ENCODE results near the gene MAGOHB. TPM values are rescaled to one million over a fixed set of nuclear protein-coding genes. Genes with fewer than 3 reads are reported as not detected.
"Not testable (repeated sequence)": the region's sequence is repeated elsewhere in the genome, so short reads cannot be mapped to it uniquely, and the experiment has no call there.

Gene MAGOHB
- total RNA-seq, 1 donor from 2014 or later = 21.7 TPM

DNA sequence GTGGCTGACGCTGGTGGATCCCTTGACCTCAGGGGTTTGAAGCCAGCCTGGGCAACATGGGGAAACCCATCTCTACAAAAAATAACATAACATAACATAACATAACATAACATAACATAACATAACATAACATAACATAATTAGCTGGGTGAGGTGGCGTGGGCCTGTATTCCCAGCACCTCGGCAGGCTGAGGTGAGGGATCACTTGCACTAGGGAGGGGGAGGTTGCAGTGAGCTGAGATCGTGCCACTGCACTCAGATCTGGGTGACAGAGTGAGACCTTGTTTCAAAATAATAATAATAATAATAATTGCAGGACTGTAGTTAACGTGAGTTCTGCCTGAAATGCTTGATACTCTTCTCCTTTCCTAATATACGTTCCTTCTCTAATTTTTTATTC is 1.3 kb downstream of the MAGOHB start:
- peak overlapping the region; percentile 84 for H3K4me3 ChIP-seq (ENCODE audit: low read depth, low read length)
- DNase-seq (ENCODE audit: low read depth) = no peak
- no peaks in the 10 kb centered on the region for H3K36me3 ChIP-seq (ENCODE audit: control insufficient read depth, insufficient read depth, low read length)
- TF ChIP-seq, protein P1, sequence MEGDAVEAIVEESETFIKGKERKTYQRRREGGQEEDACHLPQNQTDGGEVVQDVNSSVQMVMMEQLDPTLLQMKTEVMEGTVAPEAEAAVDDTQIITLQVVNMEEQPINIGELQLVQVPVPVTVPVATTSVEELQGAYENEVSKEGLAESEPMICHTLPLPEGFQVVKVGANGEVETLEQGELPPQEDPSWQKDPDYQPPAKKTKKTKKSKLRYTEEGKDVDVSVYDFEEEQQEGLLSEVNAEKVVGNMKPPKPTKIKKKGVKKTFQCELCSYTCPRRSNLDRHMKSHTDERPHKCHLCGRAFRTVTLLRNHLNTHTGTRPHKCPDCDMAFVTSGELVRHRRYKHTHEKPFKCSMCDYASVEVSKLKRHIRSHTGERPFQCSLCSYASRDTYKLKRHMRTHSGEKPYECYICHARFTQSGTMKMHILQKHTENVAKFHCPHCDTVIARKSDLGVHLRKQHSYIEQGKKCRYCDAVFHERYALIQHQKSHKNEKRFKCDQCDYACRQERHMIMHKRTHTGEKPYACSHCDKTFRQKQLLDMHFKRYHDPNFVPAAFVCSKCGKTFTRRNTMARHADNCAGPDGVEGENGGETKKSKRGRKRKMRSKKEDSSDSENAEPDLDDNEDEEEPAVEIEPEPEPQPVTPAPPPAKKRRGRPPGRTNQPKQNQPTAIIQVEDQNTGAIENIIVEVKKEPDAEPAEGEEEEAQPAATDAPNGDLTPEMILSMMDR (IDR thresholded peaks at IDR 0.05; ENCODE audit: insufficient read depth, low read length, poor library complexity, severe bottlenecking) = no peak
- H3K27me3 ChIP-seq (ENCODE audit: control insufficient read depth, insufficient read depth, low read length) = no peaks in the 10 kb centered on the region

DNA sequence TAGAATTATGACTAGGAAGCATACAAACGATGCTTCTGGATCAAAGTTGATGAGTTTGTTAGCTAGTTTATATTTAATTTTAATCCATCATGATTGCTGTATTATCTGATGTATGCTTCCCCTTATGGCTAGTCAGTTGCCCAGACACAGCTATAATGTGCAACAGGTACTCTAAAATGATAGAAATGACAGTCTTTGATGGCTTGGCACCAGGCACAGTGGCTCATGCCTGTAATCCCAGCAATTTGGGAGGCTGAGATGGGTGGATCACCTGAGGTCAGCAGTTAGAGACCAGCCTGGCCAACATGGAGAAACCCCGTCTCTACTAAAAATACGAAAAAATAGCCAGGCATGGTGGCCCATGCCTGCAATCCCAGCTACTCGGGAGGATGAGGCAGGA is 2.2 kb downstream of the MAGOHB start:
- not testable (repeated sequence) for H3K36me3 ChIP-seq (ENCODE audit: control insufficient read depth, insufficient read depth, low read length); H3K4me3 ChIP-seq (ENCODE audit: low read depth, low read length); DNase-seq (ENCODE audit: low read depth); H3K27me3 ChIP-seq (ENCODE audit: control insufficient read depth, insufficient read depth, low read length)

DNA sequence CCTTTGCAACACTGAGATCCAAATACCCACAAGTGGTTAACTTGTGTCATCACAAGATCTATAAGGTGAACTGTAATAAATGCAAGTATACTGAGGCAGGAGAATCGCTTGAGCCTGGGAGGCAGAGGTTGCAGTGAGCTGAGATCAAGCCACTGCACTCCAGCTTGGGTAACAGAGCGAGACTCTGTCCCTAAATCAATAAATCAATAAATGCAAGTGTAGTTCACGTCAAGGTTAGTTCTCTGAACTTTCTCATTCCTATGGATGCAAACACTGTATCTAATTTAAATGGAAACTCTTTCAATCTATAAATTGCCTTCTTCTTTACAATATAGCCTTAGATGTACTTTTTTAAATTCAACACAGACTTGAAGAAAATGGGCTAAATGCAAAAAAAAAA is 3.2 kb downstream of the MAGOHB start:
- H3K4me3 ChIP-seq (ENCODE audit: low read depth, low read length) = no peak overlapping the region
- TF ChIP-seq, protein P1 (IDR thresholded peaks at IDR 0.05; ENCODE audit: insufficient read depth, low read length, poor library complexity, severe bottlenecking) = no peak
- H3K27me3 ChIP-seq (ENCODE audit: control insufficient read depth, insufficient read depth, low read length) = no peaks in the 10 kb centered on the region
- no peaks in the 10 kb centered on the region for H3K36me3 ChIP-seq (ENCODE audit: control insufficient read depth, insufficient read depth, low read length)
- no peak for DNase-seq (ENCODE audit: low read depth)

DNA sequence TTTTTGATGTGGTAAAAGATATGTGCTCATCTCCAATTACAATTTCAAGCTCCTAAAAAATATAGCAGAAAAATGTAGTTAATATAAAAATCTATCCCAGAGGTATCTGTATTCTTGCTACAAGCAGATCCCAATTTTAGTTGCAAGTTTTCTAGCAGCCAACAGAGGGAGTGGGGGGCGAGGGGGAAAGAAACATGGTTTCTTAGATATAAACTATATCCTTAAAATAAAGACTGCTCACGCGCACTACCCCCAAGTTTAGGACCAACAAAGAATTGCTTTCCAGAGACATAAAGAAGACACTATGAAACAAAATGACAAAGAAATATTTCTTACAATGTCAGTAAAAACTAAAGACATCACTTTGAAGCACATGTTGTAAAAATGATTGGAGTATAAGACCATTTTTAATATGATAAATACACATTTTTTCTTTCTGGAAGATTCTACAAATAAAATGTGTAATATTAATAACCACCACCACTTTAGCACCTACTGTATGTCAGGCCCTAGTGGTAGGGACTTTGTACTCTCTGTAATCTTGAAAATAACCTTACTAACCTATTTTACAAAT is 5.4 kb downstream of the MAGOHB start:
- no peak for DNase-seq (ENCODE audit: low read depth)
- no peaks in the 10 kb centered on the region for H3K36me3 ChIP-seq (ENCODE audit: control insufficient read depth, insufficient read depth, low read length)
- TF ChIP-seq, protein P1 (IDR thresholded peaks at IDR 0.05; ENCODE audit: insufficient read depth, low read length, poor library complexity, severe bottlenecking) = peak; percentile 36

DNA sequence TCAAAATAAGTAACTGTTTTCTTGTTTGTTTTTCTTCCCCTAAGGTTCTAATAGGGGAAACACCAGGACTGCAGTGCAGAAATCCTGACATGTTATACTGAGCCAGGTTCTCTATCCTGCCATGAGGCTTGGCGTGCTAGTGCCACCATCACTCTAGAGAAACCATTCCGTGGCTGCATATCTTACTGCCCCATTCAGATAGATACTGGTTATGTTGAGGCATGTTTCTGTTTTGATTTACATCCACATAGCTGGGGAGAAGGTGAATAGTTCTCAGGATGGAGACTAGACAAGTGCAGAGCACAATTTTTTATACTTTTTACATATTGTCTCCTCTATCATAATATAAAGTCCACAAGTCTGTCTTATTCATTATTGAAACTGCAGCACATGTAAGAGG is 11.5 kb downstream of the MAGOHB start:
- H3K36me3 ChIP-seq (ENCODE audit: control insufficient read depth, insufficient read depth, low read length) = no peaks in the 10 kb centered on the region
- DNase-seq (ENCODE audit: low read depth) = no peak
- H3K4me3 ChIP-seq (ENCODE audit: low read depth, low read length) = no peak overlapping the region
- TF ChIP-seq, protein P1 (IDR thresholded peaks at IDR 0.05; ENCODE audit: insufficient read depth, low read length, poor library complexity, severe bottlenecking) = no peak
- H3K27me3 ChIP-seq (ENCODE audit: control insufficient read depth, insufficient read depth, low read length) = no peaks in the 10 kb centered on the region

More for the DNA sequence above, 5.4 kb downstream of the MAGOHB start:
- no peak overlapping the region for H3K4me3 ChIP-seq (ENCODE audit: low read depth, low read length)
- no peaks in the 10 kb centered on the region for H3K27me3 ChIP-seq (ENCODE audit: control insufficient read depth, insufficient read depth, low read length)

DNA sequence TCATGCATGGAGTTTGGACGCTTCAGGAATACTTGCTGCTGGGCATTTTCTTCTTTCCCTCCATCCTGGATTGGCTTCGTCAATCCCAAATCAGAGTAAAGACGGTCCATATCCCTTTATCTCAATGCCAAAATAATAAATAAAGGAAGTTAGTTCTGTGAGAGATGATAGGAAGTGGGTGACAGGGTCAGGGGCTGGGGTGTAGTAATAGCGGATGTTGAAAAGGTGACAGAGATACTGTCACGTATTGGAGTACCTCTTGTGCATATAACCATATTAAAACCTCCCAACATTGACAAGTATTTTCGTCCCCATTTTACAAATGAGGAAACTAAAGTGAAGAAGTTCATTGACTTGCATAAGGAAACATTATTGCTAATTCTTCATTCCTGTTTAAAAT is 12.4 kb downstream of the MAGOHB start:
- Histone ChIP-seq H3K27me3 (ENCODE audit: control insufficient read depth, insufficient read depth, low read length) (no peaks in the 10 kb centered on the region), H3K4me3 (ENCODE audit: low read depth, low read length) (no peak overlapping the region), H3K36me3 (ENCODE audit: control insufficient read depth, insufficient read depth, low read length) (no peaks in the 10 kb centered on the region)
- TF ChIP-seq, protein P1 (IDR thresholded peaks at IDR 0.05; ENCODE audit: insufficient read depth, low read length, poor library complexity, severe bottlenecking) = no peak
- no peak for DNase-seq (ENCODE audit: low read depth)
